ENCODE results near the gene MFRP. TPM values are rescaled to one million over a fixed set of nuclear protein-coding genes. Genes with fewer than 3 reads are reported as not detected.
A peak's percentile ranks its signal among the peaks of the same experiment; 100 is the strongest.

The MFRP gene
- total RNA-seq, 1 experiment from 2014 or later, result not detected

GRCh38 chr11:119352857-119353260, 6.4 kb upstream of the MFRP start:
- DNase-seq, result peak; percentile 29
- no peak overlapping the region for H2AFZ ChIP-seq (ENCODE audit: low read length)
- no peaks in the 10 kb centered on the region for H3K4me1 ChIP-seq (ENCODE audit: insufficient read depth, low read length)
- H3K9ac ChIP-seq (ENCODE audit: low read length), result no peak overlapping the region
- no peaks in the 10 kb centered on the region for H3K27me3 ChIP-seq (ENCODE audit: low read length)
- H3K36me3 ChIP-seq (ENCODE audit: low read depth, low read length), result no peaks in the 10 kb centered on the region
- no peak overlapping the region for H3K27ac ChIP-seq (ENCODE audit: low read length)
- H3K79me2 ChIP-seq (ENCODE audit: low read length), result no peaks in the 10 kb centered on the region
- no peaks in the 10 kb centered on the region for H3K9me3 ChIP-seq (ENCODE audit: low read length)
- H3K9me2 ChIP-seq (replicated peaks; ENCODE audit: low read length), result no peaks in the 10 kb centered on the region
- no peak for ATAC-seq
- ChIA-PET CTCF (no interaction called here), POLR2A (ENCODE audit: unreplicated experiment) (interaction anchor here (0.6 kb wide), 1 partner anchor 111 kb away, joined by 5 read pairs; no protein-coding TSS in a partner anchor)
- H3K4me3 ChIP-seq (ENCODE audit: low read length), result no peak overlapping the region
- BruUV-seq (replicated peaks), result no TSS peak
- H3K4me2 ChIP-seq (ENCODE audit: low read length), result no peak overlapping the region
- H3F3A ChIP-seq (ENCODE audit: low read length, unreplicated experiment), result no peaks in the 10 kb centered on the region
- TF ChIP-seq CTCF (conservative IDR thresholded peaks at IDR 0.05; ENCODE audit: low read depth, low read length), result no peak
- TF ChIP-seq EZH2phosphoT487 (IDR thresholded peaks at IDR 0.05; ENCODE audit: borderline replicate concordance, low read length), result no peak
- no peak for TF ChIP-seq EZH2 (IDR thresholded peaks at IDR 0.05; ENCODE audit: low read length, unreplicated experiment)
- H4K20me1 ChIP-seq (ENCODE audit: low read length), result no peaks in the 10 kb centered on the region
- intact Hi-C loops (cut with micrococcal nuclease), result no loop called here

GRCh38 chr11:119351232-119351631, 4.7 kb upstream of the MFRP start:
- no TSS peak for BruUV-seq (replicated peaks)
- Histone ChIP-seq H3K4me1 (ENCODE audit: insufficient read depth, low read length) (no peaks in the 10 kb centered on the region), H3K9me2 (replicated peaks; ENCODE audit: low read length) (no peaks in the 10 kb centered on the region), H3K4me3 (ENCODE audit: low read length) (no peak overlapping the region), H3K9ac (ENCODE audit: low read length) (no peak overlapping the region), H3K79me2 (ENCODE audit: low read length) (no peaks in the 10 kb centered on the region), H3F3A (ENCODE audit: low read length, unreplicated experiment) (no peaks in the 10 kb centered on the region), H3K27ac (ENCODE audit: low read length) (no peak overlapping the region), H4K20me1 (ENCODE audit: low read length) (no peaks in the 10 kb centered on the region), H2AFZ (ENCODE audit: low read length) (no peak overlapping the region), H3K9me3 (ENCODE audit: low read length) (no peaks in the 10 kb centered on the region), H3K36me3 (ENCODE audit: low read depth, low read length) (no peaks in the 10 kb centered on the region), H3K4me2 (ENCODE audit: low read length) (no peak overlapping the region), H3K27me3 (ENCODE audit: low read length) (no peaks in the 10 kb centered on the region)
- intact Hi-C loops (cut with micrococcal nuclease), result no loop called here
- DNase-seq (no peak), ATAC-seq (no peak)
- ChIA-PET POLR2A (ENCODE audit: unreplicated experiment) (no interaction called here), CTCF (interaction anchor here (0.7 kb wide), 1 partner anchor 26 kb away, joined by 3 read pairs; no protein-coding TSS in a partner anchor)
- TF ChIP-seq CTCF (conservative IDR thresholded peaks at IDR 0.05; ENCODE audit: low read depth, low read length) (no peak), EZH2 (IDR thresholded peaks at IDR 0.05; ENCODE audit: low read length, unreplicated experiment) (no peak)

GRCh38 chr11:119350302-119350701, 3.8 kb upstream of the MFRP start:
- ChIA-PET CTCF (no interaction called here), POLR2A (ENCODE audit: unreplicated experiment) (no interaction called here)
- intact Hi-C loops (cut with micrococcal nuclease), result no loop called here

More at GRCh38 chr11:119350302-119350701, 3.8 kb upstream of the MFRP start:
- H3K79me2 ChIP-seq (ENCODE audit: low read length), result no peaks in the 10 kb centered on the region
- H2AFZ ChIP-seq (ENCODE audit: low read length), result no peak overlapping the region
- no peak for DNase-seq
- H3K9me3 ChIP-seq (ENCODE audit: low read length), result no peaks in the 10 kb centered on the region
- no TSS peak for BruUV-seq (replicated peaks)
- H4K20me1 ChIP-seq (ENCODE audit: low read length), result no peaks in the 10 kb centered on the region
- no peak for ATAC-seq
- H3K4me1 ChIP-seq (ENCODE audit: insufficient read depth, low read length), result no peaks in the 10 kb centered on the region
- no peaks in the 10 kb centered on the region for H3K27me3 ChIP-seq (ENCODE audit: low read length)
- no peaks in the 10 kb centered on the region for H3F3A ChIP-seq (ENCODE audit: low read length, unreplicated experiment)
- TF ChIP-seq EZH2 (IDR thresholded peaks at IDR 0.05; ENCODE audit: low read length, unreplicated experiment) (no peak), CTCF (conservative IDR thresholded peaks at IDR 0.05; ENCODE audit: low read depth, low read length) (no peak), EZH2phosphoT487 (IDR thresholded peaks at IDR 0.05; ENCODE audit: borderline replicate concordance, low read length) (no peak)
- H3K27ac ChIP-seq (ENCODE audit: low read length), result no peak overlapping the region
- H3K4me2 ChIP-seq (ENCODE audit: low read length), result no peak overlapping the region
- no peak overlapping the region for H3K9ac ChIP-seq (ENCODE audit: low read length)
- H3K36me3 ChIP-seq (ENCODE audit: low read depth, low read length), result no peaks in the 10 kb centered on the region
- no peaks in the 10 kb centered on the region for H3K9me2 ChIP-seq (replicated peaks; ENCODE audit: low read length)
- no peak overlapping the region for H3K4me3 ChIP-seq (ENCODE audit: low read length)
